Muscle of leg (tissue), 11 donors: ENCODE measurements around the gene UNK. TPM values are rescaled to one million over a fixed set of nuclear protein-coding genes. Genes with fewer than 3 reads are reported as not detected.
"Not testable (repeated sequence)": the region's sequence is repeated elsewhere in the genome, so short reads cannot be mapped to it uniquely, and the experiment has no call there.

Experiments used
- DNase-seq: peaks from one replicate; pipeline ENCODE4 v3.0.0; 2013
- H3K27ac ChIP-seq: one replicate; pipeline ENCODE4 v1.5.1; 2013; ENCODE audit warnings: mild to moderate bottlenecking, low read length, control low read depth
- H3K27me3 ChIP-seq: one replicate; pipeline ENCODE4 v1.6.1; 2013; ENCODE audit warnings: low read length; ENCODE audit not compliant: control insufficient read depth, insufficient read depth
- H3K36me3 ChIP-seq: one replicate; pipeline ENCODE4 v1.6.1; 2013; ENCODE audit warnings: low read length; ENCODE audit not compliant: control insufficient read depth, insufficient read depth
- H3K4me1 ChIP-seq: one replicate; pipeline ENCODE4 v1.6.1; 2013; ENCODE audit warnings: low read length; ENCODE audit not compliant: control insufficient read depth, insufficient read depth
- H3K4me3 ChIP-seq: one replicate; pipeline ENCODE4 v1.5.1; 2013; ENCODE audit warnings: low read length, control low read depth
- H3K9me3 ChIP-seq: replicated peaks from 2 replicates; pipeline ENCODE4 v1.6.1; 2013; ENCODE audit warnings: low read depth, low read length; ENCODE audit not compliant: control insufficient read depth
- WGBS: methylation state at CpG from one replicate; pipeline ENCODE4 v1.1.5; 2013; ENCODE audit warnings: missing lambda C conversion rate; ENCODE audit not compliant: insufficient coverage; 5-methylcytosine and 5-hydroxymethylcytosine counted together
- polyA plus RNA-seq, 8 donors: library from polyadenylated mRNA; unstranded; fragments of 120-200 nt; gene quantifications; one replicate each; pipeline versions ENCODE4 v1.2.1 to v1.2.3, GENCODE V29; 2013; ENCODE audit warnings: inconsistent platforms in 1 of 8, low replicate concordance in 1 of 8; ENCODE audit not compliant: insufficient read length in 8 of 8, insufficient read depth in 1 of 8
- total RNA-seq: library from RNA; stranded (reverse); fragments of 120-200 nt; gene quantifications from one replicate; pipeline ENCODE4 v1.2.4, GENCODE V29; 2013

Gene UNK
- total and polyA plus RNA-seq, 9 donors = 18.6 to 33.8 (median 29.0) TPM

DNA sequence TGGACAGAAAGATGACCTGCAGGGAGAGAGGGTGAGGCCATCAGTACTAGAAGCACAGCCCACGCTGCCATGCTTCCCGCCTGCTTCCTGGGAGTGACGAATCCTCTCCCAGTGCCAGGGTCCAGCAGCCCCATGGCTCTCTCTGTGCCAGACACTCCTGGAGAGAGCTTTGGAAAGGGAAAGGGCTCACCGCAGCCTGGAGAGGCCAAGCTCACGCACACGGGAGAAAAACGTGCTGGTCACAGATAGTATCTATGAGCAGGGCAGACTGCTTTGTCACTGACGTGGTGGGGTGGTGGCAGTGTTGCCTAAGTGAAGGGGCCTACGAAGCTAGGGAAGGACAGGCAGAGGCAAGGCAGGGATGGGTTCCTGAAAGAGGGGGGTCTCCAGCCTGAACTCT is 65.1 kb downstream of the UNK start:
- H3K27me3 ChIP-seq = no peaks in the 10 kb centered on the region
- no peak for DNase-seq
- peak overlapping the region; percentile 65 for H3K27ac ChIP-seq
- no peak overlapping the region for H3K4me3 ChIP-seq
- H3K9me3 ChIP-seq = no peaks in the 10 kb centered on the region
- peaks cover 66% of the 10 kb centered on the region for H3K4me1 ChIP-seq
- H3K36me3 ChIP-seq = peaks cover 60% of the 10 kb centered on the region
- WGBS = 73% methylated on average over 9 of the region's 9 CpGs

DNA sequence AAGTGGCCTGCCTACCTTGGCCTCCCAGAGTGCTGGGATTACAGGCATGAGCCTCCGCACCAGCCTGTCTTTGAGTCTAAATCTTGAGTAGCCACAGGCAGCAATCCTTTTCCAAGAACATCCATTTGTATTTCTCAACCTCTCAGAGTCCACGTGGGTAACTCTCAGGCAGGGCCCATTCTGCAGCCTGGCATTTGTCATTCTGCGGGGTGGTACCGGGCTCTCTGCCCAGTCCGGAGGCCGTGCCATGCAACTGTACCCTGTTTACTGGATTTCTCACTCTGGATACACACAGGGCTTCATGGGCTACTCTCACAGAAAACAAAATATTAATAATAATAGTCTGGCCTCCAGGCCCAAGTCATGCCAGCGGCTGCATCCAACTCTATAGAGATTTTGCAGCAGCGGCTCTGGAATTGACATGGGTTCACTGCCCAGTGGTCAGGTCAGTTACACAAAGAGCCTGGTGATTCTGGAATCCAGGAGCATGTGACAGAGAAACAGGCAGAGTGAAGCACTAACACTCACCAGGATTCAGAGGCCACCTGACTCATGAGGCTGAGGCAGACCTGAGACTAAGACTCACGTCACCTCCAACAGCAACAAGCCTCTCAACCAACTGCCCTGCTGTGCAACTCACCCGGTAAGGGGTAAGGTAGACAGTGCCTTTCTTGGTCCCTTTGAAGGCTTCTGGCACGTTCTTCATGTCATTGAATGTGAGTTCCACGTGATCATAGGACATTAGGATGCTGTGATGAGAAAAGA is 66.5 kb downstream of the UNK start:
- WGBS = 92% methylated on average over 10 of the region's 12 CpGs
- H3K9me3 ChIP-seq = no peaks in the 10 kb centered on the region
- DNase-seq = no peak
- peaks cover 53% of the 10 kb centered on the region for H3K36me3 ChIP-seq
- H3K4me1 ChIP-seq = peaks cover 55% of the 10 kb centered on the region
- H3K4me3 ChIP-seq = no peak overlapping the region
- H3K27me3 ChIP-seq = no peaks in the 10 kb centered on the region
- H3K27ac ChIP-seq = no peak overlapping the region

DNA sequence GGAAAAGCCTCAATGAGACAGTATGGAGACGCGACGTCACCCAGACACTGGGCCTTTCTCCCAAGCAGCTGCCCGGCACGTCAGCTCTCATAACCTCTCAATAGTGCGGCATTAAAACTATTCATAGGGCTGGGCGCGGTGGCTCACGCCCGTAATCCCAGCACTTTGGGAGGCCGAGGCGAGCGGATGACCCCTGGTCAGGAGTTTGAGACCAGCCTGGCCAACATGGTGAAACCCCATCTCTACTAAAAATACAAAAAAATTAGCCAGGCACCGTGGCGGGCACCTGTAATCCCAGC is 67.0 kb downstream of the UNK start:
- Histone ChIP-seq H3K4me1 (peaks cover 54% of the 10 kb centered on the region), H3K36me3 (peaks cover 47% of the 10 kb centered on the region)
- not testable (repeated sequence) for H3K27ac ChIP-seq, H3K27me3 ChIP-seq, H3K4me3 ChIP-seq, DNase-seq, H3K9me3 ChIP-seq
- WGBS = 85% methylated on average over 14 of the region's 15 CpGs

DNA sequence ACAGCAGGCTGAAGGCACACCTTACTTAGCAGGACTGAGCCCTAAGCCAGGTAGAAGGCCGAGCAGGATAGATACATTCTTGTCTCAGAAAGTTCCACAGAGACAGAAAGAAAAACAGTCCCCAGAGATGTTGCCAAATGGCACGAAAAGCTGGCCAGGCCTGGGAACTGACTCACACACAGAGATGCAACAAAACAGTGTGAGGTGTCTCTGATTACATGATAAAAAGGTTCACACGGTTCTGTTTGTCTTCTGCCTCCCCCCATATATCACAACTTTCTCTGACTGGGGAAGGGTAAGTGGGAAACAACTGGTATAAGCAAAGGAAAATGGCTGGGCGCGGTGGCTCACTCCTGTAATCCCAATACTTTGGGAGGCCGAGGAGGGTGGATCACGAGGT is 68.8 kb downstream of the UNK start:
- WGBS = 92% methylated on average over 2 of the region's 7 CpGs
- Histone ChIP-seq H3K27ac (no peak overlapping the region), H3K4me3 (no peak overlapping the region), H3K27me3 (no peaks in the 10 kb centered on the region), H3K4me1 (peaks cover 39% of the 10 kb centered on the region), H3K36me3 (peaks cover 30% of the 10 kb centered on the region), H3K9me3 (no peaks in the 10 kb centered on the region)
- no peak for DNase-seq

DNA sequence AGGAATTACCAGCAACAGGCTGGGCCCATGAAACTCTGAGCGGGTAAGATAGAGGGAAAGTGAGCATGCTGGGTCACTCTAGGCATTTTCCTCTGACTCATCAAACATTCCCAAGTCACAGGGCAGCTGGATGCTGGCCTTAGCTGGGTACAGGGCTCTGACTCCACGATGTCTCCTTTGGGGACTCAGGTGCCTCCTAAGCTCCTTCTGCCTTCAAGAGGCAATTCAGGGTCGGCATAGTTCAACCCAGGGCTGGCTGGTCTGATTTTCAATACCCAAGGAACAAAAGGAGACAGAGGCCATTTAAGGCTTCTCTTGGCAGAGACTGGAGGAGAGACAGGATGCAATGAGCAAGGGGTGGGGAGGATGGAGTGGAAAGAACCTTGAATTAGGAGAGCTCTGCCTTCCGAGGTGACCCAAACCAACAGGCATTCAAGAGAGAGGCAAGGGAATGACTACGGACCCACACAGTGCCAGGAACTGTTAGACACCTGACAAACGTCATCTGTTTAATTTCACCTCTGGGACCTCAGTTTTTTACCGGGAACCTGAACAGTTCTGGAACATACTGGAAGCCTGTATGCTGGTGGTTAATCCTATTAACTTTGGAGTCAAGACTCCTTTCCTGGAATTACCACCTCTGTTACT is 69.6 kb downstream of the UNK start:
- Histone ChIP-seq H3K4me3 (peak overlapping the region; percentile 60), H3K36me3 (peaks cover 23% of the 10 kb centered on the region), H3K27ac (peak overlapping the region; percentile 93), H3K27me3 (no peaks in the 10 kb centered on the region), H3K9me3 (no peaks in the 10 kb centered on the region), H3K4me1 (peaks cover 31% of the 10 kb centered on the region)
- peak; percentile 54 for DNase-seq
- WGBS = 45% methylated on average over 3 of the region's 7 CpGs

DNA sequence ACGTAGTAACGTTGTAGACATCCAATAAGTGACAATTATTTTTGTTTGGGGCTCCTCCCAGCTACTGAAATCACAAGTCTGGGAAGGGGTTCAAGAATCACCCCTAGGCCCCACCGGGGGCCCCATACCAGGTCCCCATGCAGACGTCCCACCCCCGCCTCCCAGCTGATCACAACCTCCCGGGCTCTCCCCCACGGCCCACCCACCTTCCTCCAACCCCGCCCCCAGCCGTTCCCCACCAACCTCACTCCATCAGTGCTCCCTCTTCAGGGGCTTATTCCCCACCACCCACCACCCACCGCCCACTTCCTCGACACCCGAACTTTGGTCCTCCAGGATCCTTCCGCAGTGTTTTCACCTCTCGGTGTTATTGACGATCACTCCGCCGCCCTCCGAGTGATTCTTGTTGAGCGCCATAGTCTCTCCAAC is 70.3 kb downstream of the UNK start:
- no peaks in the 10 kb centered on the region for H3K9me3 ChIP-seq
- peak overlapping the region; percentile 60 for H3K4me3 ChIP-seq
- peaks cover 24% of the 10 kb centered on the region for H3K4me1 ChIP-seq
- 0% methylated on average over 16 of the region's 19 CpGs for WGBS
- no peaks in the 10 kb centered on the region for H3K27me3 ChIP-seq
- H3K36me3 ChIP-seq = peaks cover 16% of the 10 kb centered on the region
- DNase-seq = no peak
- peak overlapping the region; percentile 93 for H3K27ac ChIP-seq

DNA sequence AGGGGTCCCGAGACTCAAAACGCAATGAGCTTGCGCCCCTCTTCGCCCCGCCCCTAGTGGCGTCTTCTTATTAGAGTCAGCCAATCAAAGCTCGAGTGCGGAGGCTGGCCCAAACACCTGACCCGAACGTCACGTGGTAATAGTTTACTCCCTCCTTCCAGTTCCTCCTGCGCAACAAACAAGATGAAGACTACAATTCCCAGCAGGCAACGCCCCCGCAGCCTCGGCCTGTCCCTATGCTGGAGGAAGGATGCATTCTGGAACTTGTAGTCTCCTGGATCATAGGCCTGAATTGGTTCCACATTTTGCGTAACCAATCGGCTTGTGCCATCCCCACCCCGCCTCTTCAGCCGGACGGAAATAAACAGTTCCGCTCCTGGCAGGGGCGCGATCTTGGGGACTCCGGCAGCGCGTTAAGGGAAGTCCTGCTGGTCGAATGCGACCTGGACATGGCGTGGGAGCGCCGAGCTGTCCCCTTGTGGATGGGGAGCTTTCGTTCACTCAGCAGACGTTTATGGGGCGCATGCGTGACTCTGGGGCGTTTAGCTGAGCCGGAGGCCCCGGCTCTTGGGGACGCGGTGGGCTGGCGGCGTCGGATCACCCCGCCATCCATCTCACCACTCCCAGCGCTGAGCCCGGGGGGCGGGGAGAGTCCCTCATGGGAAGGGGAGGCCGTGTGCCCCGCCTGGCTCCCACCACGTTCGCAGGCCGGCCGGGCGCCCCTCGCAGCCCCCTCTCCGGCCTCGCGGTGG is 70.9 kb downstream of the UNK start, which contains the start of gene WBP2:
Gene WBP2 (minus strand): TSS at position 26 of the 752 bp plus-strand sequence. CDS start 38 bp downstream, outside the sequence.
- peak within 1 kb of the TSS; percentile 99 for H3K27ac ChIP-seq
- peaks cover 23% of the 10 kb centered on the region for H3K4me1 ChIP-seq
- no peaks in the 10 kb centered on the region for H3K9me3 ChIP-seq
- peak; percentile 100 for DNase-seq
- peak within 1 kb of the TSS; percentile 96 for H3K4me3 ChIP-seq
- H3K36me3 ChIP-seq = peaks cover 14% of the 10 kb centered on the region
- no peaks in the 10 kb centered on the region for H3K27me3 ChIP-seq
- under 1% methylated on average over 49 of the region's 58 CpGs for WGBS

DNA sequence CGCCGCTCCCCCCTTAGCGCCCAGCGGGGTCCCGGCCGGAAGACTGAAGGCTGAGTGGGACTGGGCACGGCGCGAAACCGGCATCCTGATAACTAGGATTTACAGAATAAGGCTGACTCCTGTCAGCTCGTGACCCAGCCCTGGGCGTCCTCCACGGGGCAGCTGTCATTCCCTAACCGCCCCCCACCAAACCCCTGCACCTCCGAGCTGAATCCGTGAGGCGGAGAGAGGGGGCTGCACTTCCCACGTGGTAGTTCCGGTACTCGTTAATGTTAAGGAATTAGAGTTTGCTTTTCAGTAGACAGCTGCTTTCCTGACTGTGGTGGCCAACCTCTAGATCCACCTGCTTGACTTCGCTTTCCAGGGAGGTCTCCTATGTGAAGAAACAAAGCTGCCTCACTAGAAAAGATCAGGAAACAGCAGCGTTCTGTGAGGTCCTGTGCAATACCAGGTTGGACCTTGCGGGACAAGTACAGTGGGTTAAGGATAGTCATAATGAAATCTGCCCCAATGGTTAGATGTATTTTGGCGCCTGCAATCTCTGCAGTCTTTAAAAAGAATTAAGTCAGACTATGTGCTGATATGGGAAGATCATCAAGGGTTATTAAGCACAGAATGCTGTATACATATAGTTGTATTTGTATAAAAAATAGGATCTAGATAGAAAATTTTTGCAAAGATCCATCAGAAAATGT is 71.6 kb downstream of the UNK start:
- Histone ChIP-seq H3K4me1 (peaks cover 23% of the 10 kb centered on the region), H3K4me3 (peak overlapping the region; percentile 96), H3K36me3 (peaks cover 7% of the 10 kb centered on the region), H3K27me3 (no peaks in the 10 kb centered on the region), H3K27ac (peak overlapping the region; percentile 99), H3K9me3 (no peaks in the 10 kb centered on the region)
- under 1% methylated on average over 16 of the region's 24 CpGs for WGBS
- DNase-seq = peak; percentile 54

DNA sequence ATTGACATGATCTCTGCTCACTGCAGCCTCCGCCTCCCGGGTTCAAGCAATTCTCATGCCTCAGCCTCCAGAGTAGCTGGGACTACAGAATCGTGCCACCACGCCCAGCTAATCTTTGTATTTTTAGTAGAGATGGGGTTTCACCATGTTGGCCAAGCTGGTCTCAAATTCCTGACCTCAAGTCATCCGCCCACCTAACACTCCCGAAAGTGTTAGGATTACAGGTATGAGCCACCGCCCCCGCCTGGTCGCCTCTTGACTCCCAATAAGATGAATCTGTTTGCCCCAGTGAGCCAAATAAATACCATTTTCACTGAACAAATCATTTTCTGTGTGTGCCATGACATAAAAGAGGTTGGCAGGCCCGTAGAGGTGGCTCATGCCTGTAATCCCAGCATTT is 74.8 kb downstream of the UNK start:
- H3K27me3 ChIP-seq, H3K36me3 ChIP-seq, DNase-seq, H3K4me3 ChIP-seq, H3K27ac ChIP-seq, H3K9me3 ChIP-seq: not testable (repeated sequence)
- H3K4me1 ChIP-seq = peaks cover 17% of the 10 kb centered on the region
- WGBS = 92% methylated on average over 6 of the region's 10 CpGs

DNA sequence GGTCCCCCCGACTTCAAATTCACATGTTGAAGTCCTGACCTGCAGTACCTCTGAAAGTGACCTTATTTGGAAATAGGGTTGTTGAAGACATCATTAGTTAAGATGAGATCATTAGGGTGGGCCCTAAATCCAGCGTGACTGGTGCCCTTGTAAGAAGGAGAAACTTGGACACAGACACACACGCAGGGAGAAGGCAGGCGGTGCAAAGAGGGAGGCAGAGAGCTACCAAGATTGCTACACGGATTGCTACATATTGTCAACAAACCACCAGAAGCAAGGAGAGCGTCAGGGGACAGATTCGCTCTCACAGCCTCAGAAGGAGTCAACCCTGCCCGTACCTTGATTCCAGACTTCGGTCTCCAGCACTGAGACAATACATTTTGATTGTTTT is 77.3 kb downstream of the UNK start:
- peaks cover 15% of the 10 kb centered on the region for H3K4me1 ChIP-seq
- no peaks in the 10 kb centered on the region for H3K9me3 ChIP-seq
- DNase-seq = no peak
- H3K27me3 ChIP-seq = no peaks in the 10 kb centered on the region
- no peaks in the 10 kb centered on the region for H3K36me3 ChIP-seq
- WGBS = 83% methylated on average over 7 of the region's 9 CpGs
- no peak overlapping the region for H3K4me3 ChIP-seq
- H3K27ac ChIP-seq = no peak overlapping the region
